ENCODE measurements around the gene DENND2A. TPM values are rescaled to one million over a fixed set of nuclear protein-coding genes. Genes with fewer than 3 reads are reported as not detected.
A peak's percentile ranks its signal among the peaks of the same experiment; 100 is the strongest.

Gene DENND2A
- total and polyA plus RNA-seq, 8 donors, result 9.3 to 47.2 (median 37.6) TPM

DNA sequence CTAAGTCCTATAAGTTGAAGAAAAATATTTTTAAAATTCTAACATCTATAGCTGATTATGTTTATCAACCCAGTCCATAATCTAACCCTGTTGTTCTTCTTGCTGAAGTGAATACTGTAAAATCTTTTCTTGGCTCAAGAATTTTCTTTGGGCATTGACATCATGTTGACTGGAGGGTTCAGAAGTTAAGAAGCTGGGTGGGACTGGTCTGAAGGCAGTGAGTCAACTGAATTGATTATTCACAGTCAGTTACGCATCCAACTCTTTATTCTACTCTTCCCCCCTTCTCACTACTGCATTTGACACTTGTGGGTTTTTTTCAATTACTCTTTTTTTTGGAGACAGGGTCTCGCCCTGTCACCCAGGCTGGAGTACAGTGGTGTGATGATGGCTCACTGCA is 31.0 kb downstream of the DENND2A start:
- ATAC-seq (no peak), DNase-seq (no peak)
- H3K4me1 ChIP-seq, result no peaks in the 10 kb centered on the region
- H3K9me3 ChIP-seq, result no peaks in the 10 kb centered on the region
- no peaks in the 10 kb centered on the region for H3K36me3 ChIP-seq
- TF ChIP-seq, protein P1, sequence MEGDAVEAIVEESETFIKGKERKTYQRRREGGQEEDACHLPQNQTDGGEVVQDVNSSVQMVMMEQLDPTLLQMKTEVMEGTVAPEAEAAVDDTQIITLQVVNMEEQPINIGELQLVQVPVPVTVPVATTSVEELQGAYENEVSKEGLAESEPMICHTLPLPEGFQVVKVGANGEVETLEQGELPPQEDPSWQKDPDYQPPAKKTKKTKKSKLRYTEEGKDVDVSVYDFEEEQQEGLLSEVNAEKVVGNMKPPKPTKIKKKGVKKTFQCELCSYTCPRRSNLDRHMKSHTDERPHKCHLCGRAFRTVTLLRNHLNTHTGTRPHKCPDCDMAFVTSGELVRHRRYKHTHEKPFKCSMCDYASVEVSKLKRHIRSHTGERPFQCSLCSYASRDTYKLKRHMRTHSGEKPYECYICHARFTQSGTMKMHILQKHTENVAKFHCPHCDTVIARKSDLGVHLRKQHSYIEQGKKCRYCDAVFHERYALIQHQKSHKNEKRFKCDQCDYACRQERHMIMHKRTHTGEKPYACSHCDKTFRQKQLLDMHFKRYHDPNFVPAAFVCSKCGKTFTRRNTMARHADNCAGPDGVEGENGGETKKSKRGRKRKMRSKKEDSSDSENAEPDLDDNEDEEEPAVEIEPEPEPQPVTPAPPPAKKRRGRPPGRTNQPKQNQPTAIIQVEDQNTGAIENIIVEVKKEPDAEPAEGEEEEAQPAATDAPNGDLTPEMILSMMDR (IDR thresholded peaks at IDR 0.05), result no peak
- intact Hi-C loops (cut with DNase I), result no loop called here
- no peak overlapping the region for H3K4me3 ChIP-seq
- no peak overlapping the region for H3K27ac ChIP-seq
- no peaks in the 10 kb centered on the region for H3K27me3 ChIP-seq

DNA sequence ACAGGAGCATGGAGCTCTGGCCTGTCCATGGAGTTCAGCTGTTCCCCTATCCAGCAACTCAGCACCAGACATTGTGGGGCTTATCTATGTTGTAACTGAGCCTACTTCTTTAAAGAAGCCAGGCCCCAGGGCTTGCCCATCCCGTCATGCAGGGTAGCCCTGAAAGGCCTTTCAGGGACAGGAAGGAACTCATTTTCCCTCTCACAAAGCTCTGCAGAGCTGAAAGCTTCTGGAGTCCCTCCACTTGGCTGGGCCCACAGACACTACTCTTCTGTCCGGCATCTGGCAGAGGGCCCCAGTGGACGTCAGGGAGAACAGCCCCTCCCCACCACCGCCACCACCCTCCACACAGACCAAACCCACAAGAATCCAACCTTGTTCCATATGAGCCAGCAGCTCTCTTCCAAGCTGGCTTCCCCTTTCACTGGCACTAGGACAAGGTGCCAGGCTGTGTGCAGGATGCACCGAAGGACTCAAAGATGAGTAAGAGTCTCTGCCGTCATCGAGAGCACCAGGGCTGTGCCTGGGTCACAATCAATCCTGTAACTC is 33.1 kb downstream of the DENND2A start:
- Histone ChIP-seq H3K9me3 (no peaks in the 10 kb centered on the region), H3K36me3 (no peaks in the 10 kb centered on the region), H3K27ac (peak overlapping the region in 1 of 2 donors; percentile 13), H3K27me3 (no peaks in the 10 kb centered on the region), H3K4me1 (no peaks in the 10 kb centered on the region), H3K4me3 (no peak overlapping the region)
- ATAC-seq, result peak; percentile 69
- DNase-seq, result peak in 2 of 4 donors; percentile 56 to 85
- intact Hi-C loops (cut with DNase I), result no loop called here
- TF ChIP-seq, protein P1 (IDR thresholded peaks at IDR 0.05), result no peak

DNA sequence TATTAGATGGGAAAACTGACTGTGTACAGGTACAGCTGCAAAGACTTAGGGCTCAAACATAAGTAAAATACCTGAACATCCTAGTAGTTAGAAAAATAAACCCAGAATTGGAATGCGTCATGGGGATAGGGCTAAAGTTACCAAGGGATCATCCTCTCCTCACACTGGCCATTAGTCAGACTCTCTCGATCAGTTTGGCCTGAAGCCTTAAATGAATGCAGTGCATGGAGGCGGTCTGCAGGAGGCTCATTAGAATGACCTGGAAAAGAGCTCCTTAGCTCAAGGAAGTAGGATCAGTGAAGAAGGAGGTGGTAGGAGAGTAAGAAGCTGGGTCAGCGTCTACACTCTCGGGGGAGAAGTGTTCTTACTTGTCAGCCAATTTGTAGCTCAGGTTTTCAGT is 35.3 kb downstream of the DENND2A start:
- no peak for DNase-seq
- Histone ChIP-seq H3K4me3 (no peak overlapping the region), H3K4me1 (no peaks in the 10 kb centered on the region), H3K27ac (no peak overlapping the region), H3K9me3 (no peaks in the 10 kb centered on the region), H3K36me3 (no peaks in the 10 kb centered on the region), H3K27me3 (no peaks in the 10 kb centered on the region)
- no peak for ATAC-seq
- intact Hi-C loops (cut with DNase I), result no loop called here
- TF ChIP-seq, protein P1 (IDR thresholded peaks at IDR 0.05), result no peak

DNA sequence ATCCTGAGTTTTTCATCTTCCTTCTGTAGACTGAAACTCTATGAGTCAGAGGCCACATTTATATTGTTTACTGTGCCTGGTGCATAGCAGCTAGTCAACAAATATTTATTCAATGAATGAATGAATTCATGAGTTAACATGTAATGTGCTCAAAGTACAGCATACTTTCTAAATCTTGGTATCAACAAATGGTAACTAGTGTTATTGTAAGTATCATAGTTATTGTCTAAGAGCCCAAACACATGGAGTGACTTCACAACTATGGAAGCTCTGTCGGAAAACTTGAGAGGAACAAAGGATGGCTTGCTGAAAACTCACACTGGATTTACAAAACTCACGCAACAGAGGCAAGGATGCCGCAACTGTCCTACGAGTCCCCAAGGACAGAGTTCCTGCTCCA is 35.9 kb downstream of the DENND2A start:
- ATAC-seq, result no peak
- H3K27ac ChIP-seq, result no peak overlapping the region
- intact Hi-C loops (cut with DNase I), result no loop called here

DNA sequence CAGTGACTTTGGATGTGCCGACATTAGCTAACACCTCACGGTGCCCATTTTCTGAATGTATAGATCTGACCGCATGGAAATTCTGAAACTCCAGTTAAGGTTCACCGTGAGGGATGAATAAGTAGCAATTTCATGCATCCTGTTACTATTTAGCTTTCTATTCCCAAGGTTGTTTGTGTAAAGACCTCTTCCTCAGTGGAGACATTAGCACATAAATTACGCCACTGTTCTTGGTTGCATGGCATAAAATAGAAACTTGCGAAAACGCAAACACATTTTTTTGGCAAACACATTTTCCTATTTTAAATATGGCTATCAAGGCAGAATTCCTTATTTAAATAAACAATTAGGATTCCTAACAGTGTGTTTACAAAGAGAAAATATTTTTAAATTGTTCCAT is 36.5 kb downstream of the DENND2A start:
- H3K36me3 ChIP-seq, result no peaks in the 10 kb centered on the region
- no peaks in the 10 kb centered on the region for H3K9me3 ChIP-seq
- H3K4me3 ChIP-seq, result no peak overlapping the region
- H3K27me3 ChIP-seq, result no peaks in the 10 kb centered on the region
- intact Hi-C loops (cut with DNase I), result no loop called here
- ATAC-seq (no peak), DNase-seq (no peak)
- TF ChIP-seq, protein P1 (IDR thresholded peaks at IDR 0.05), result no peak
- no peak overlapping the region for H3K27ac ChIP-seq
- no peaks in the 10 kb centered on the region for H3K4me1 ChIP-seq

More for the DNA sequence above, 35.9 kb downstream of the DENND2A start:
- TF ChIP-seq, protein P1 (IDR thresholded peaks at IDR 0.05), result no peak
- DNase-seq, result no peak
- Histone ChIP-seq H3K36me3 (no peaks in the 10 kb centered on the region), H3K27me3 (no peaks in the 10 kb centered on the region), H3K4me1 (no peaks in the 10 kb centered on the region), H3K4me3 (no peak overlapping the region), H3K9me3 (no peaks in the 10 kb centered on the region)
